Sciatic nerve (tissue), 2 donors: ENCODE measurements around the gene ARL14EP. TPM values are rescaled to one million over a fixed set of nuclear protein-coding genes. Genes with fewer than 3 reads are reported as not detected.

Experiments
- ATAC-seq: fragments of 200-7000 bp; cut with Tn5 transposase; one replicate; pipeline ENCODE4 v1.9.1; 2020; ENCODE audit warnings: mild to moderate bottlenecking, moderate library complexity
- DNase-seq: peaks from one replicate; pipeline ENCODE4 v3.0.0-alpha.2; 2020; ENCODE audit warnings: low spot score
- intact Hi-C: fragments of 100-400 bp; cut with DNase I; formaldehyde crosslinking; loops from one replicate; pipeline ENCODE4 v1.14.2; 2022
- total RNA-seq: library from RNA; stranded (reverse); fragmentation: NEBNext Ultra II Directional; extraction: Animal tissue kit (Norgen Biotek cat#: 25700); gene quantifications from one replicate; pipeline ENCODE4 v1.2.1, GENCODE V29; 2021
- donor health status: DM: no; HTN: no; CAD: no.
- donor health status: DM: no; HTN: no; CAD: no.

The ARL14EP gene
- total RNA-seq, 1 donor from 2014 or later = 27.5 TPM

DNA sequence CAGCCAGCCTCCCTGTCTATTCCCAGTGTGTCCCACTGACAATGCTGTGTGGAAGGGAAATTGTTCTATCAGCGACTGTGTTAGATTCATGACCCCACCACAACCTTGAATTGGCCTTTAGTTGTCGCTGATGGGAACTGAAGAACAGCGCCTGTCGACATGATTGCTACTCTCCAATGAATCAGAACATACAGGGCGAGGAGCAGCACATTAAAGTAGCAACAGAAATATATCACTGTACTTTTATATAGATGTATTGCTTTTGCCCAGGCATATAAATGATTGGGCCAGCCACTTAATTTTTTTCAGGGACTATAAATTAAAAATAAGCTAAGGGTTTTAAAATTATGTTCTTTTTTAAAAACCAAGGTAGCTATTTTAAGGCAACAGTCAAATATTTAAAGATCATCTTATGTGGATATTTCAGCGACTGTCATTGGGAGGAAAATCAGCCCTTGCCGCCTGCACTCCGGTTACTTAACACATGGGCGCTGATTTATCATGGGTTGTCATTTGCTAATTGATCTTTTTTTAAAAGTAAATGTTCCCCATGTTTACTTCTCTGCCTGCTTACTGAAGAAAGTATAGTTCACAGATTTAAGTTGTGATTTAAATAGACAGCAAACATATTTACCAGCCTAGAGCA lies 42.1 kb downstream of the ARL14EP start:
- no peak for ATAC-seq
- intact Hi-C loops = no loop called here
- no peak for DNase-seq

DNA sequence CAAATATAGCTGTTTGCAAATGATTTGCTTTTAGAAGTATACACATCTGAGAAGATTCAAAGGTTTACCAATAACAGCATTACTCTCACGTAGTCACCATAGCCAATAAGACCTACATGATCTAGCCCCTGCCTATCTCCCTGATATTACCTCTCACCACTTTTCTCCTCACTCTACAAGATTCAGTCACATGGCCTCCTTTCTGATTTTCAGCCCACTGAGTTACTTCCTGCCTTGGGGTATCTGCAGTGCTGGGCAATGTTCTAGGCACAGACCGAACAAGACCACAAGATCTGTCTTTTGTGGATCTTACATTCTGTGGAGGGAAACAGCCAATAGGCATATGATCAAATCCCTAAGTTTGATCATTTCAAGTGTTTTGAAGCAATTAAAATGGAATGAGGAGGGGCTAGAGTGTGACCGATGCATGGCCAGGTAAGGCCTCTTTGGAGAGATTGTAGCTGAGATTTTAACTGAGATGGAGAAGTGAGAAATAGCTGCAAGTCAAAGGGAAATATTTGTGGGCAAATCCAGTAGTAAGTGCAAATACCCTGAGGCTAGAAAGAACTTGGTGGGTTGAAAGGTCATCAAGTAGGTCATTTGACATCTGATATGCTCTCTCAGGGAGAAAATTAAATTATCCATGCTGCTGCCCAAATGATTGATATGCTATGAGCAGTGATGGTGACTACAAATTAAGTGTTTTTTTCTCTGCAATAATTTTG lies 43.1 kb downstream of the ARL14EP start:
- DNase-seq = no peak
- no peak for ATAC-seq
- intact Hi-C loops = no loop called here

DNA sequence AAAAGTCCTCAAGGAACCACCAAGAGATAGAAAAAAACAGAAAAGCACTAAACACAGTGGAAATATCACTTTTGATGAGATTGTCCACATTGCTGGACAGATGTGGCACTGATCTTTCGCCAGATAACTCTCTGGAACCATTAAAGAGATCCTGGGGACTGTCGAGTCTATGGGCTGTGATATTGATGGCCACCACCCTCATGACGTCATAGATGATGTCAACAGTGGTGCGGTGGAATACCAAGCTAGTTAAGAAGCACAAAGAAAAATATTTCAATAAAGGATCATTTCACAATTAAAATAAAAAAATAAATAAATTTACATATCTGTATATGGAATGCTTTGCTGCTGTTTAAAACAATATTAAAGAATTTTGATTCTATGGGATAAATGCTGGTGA lies 45.5 kb downstream of the ARL14EP start:
- no peak for ATAC-seq
- intact Hi-C loops = no loop called here
- no peak for DNase-seq

DNA sequence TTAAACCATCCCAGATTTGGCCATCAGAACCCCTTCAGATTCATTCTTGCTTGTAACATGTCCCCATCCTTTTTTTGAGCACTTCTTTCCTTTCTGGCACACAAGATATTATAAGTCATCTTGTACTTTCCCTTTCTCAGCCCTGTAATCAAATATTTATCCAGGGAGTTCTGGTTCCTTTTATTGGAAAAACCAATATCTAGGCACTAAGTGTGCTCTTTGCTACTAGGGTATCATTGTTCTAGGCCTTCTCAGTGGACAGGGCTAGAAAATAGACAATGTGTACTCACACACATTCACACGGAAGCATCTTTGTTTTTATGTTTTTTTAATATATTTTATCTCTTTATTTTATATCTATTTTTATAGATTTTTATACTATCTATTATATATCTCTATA lies 47.3 kb downstream of the ARL14EP start:
- intact Hi-C loops = no loop called here
- ATAC-seq = no peak
- no peak for DNase-seq

DNA sequence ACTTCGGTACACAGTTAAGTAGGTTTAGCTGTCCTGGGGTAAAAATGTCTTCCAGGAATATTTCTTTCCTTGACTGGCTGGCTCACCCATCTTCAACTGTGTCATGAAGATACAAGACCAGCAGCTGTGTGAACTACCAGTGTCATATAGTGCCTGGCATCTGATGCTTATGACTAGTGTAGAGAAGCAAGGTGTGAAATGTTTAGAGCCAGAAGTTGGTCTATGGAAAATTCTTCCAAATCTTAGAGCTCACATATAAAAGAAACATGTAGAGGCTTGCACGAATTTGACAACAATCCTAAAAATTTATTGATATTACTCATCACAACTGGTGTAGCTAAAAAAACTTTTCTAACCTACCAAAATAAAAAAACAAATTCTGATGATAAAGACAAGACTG lies 54.4 kb downstream of the ARL14EP start:
- DNase-seq = no peak
- intact Hi-C loops = no loop called here
- ATAC-seq = no peak

DNA sequence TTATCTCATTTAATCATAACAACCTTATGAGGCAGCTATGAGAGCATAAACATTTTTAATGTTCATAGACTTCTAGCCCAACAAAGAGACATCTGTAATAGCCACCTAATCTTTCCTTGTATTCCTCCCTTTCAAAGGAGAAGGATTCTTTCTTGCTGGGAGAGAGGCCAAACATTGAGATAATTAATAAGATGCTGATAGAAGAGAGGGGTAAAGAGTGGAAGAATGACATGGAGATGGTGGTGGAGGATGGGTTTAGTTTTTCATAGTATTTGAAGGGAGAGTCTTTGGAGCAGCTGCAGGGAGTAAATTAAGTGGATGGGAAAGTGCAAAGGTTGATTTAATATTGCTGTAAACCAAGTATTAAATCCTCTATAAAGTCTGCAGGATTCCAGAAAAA lies 57.9 kb downstream of the ARL14EP start:
- intact Hi-C loops = no loop called here
- no peak for DNase-seq
- ATAC-seq = no peak

DNA sequence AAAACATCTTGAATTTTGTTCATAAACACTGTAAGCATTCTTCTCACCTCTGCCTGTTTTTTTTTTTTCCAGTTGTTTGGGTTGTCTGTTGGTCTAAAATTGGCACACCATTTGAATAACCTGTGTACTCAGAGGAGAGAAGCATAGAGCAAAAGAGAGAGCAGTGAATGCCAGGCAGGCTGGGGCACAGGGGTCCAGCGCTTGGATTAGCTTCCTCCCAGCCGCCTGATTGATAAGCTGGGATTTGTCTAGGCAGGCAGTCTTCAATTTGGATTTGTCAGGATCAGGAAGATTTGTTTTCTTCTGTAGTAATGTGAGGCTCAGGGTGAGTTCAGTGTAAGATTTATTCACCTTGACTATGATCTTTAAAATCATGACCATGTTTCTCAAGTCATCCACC lies 59.0 kb downstream of the ARL14EP start:
- ATAC-seq = no peak
- intact Hi-C loops = no loop called here

More for the DNA sequence above, 59.0 kb downstream of the ARL14EP start:
- DNase-seq = no peak

Other genes with a start within 250 kb of the ARL14EP start
- not detected for gene FSHB, start 92.1 kb upstream of the ARL14EP start, total RNA-seq